ENCODE measurements around the gene MAPK1IP1L. TPM values are rescaled to one million over a fixed set of nuclear protein-coding genes. Genes with fewer than 3 reads are reported as not detected.

The MAPK1IP1L gene
- 97.9 to 107 TPM (median 107 TPM) in 3 replicates for total RNA-seq (2021)
- percentile 98 among the genes with signal in this experiment for Bru-seq, nascent RNA
- long read RNA-seq, experiment 1, partial matches to known transcripts = 39 of 579 reads
- long read RNA-seq, experiment 1, other reads (novel, unspliced or antisense) = 540 of 579 reads
- long read RNA-seq, experiment 2, partial matches to known transcripts = 16 of 138 reads
- long read RNA-seq, experiment 2, other reads (novel, unspliced or antisense) = 122 of 138 reads
- long read RNA-seq, experiment 3, partial matches to known transcripts = 1 of 137 reads
- long read RNA-seq, experiment 3, other reads (novel, unspliced or antisense) = 136 of 137 reads

- POLR2A ChIA-PET = interaction anchor here (0.5 to 3.1 kb wide), 12 partner anchors 10 to 659 kb away, joined by 3 to 44 read pairs (median 4); partner anchors contain the start of genes SOCS4 and WDHD1
- Mint-ChIP-seq H3K4me1 (peaks cover 30% of the 10 kb centered on the region), H3K4me3 (peak within 1 kb of the TSS; percentile 93), H3K36me3 (peaks cover 8% of the 10 kb centered on the region), H3K27ac (peak within 1 kb of the TSS; percentile 100), H3K27me3 (ENCODE audit: low read depth) (no peaks in the 10 kb centered on the region), H3K9me3 (no peaks in the 10 kb centered on the region)
- CTCF ChIA-PET = interaction anchor here (0.5 to 3.1 kb wide), 41 partner anchors 8 to 492 kb away, joined by 3 to 43 read pairs (median 4); partner anchors contain the start of genes SOCS4, TBPL2 and WDHD1
- ATAC-seq (peak; percentile 93), DNase-seq (ENCODE audit: low spot score) (peak; percentile 94)
- peak; percentile 52; the same call in 1 of the 2 replicates for TF ChIP-seq ETV6 (CRISPR knock-in tag; IDR thresholded peaks at IDR 0.05)
- TF ChIP-seq ZNF416 (CRISPR knock-in tag; IDR thresholded peaks at IDR 0.05) = peak; percentile 73; the same call in 1 of the 2 replicates
- TF ChIP-seq MAX (CRISPR knock-in tag; IDR thresholded peaks at IDR 0.05) = peak; percentile 86
- no peak for TF ChIP-seq ATF3 (CRISPR knock-in tag; conservative IDR thresholded peaks at IDR 0.05)
- no peak; the same call in none of the 2 replicates for TF ChIP-seq IRF1 (CRISPR knock-in tag; IDR thresholded peaks at IDR 0.05)
- TF ChIP-seq ZNF317 (CRISPR knock-in tag; IDR thresholded peaks at IDR 0.05; ENCODE audit: borderline replicate concordance, low read depth) = no peak
- TF ChIP-seq ZNF396 (CRISPR knock-in tag; IDR thresholded peaks at IDR 0.05; ENCODE audit: borderline replicate concordance) = no peak
- 0 out of 2 replicates have a peak, but pooled peaks have one; percentile 34 for TF ChIP-seq ZNF423 (CRISPR knock-in tag; IDR thresholded peaks at IDR 0.05)
- TF ChIP-seq ATF6 (CRISPR knock-in tag; IDR thresholded peaks at IDR 0.05) = no peak
- TF ChIP-seq FOXP1 (CRISPR knock-in tag; IDR thresholded peaks at IDR 0.05; ENCODE audit: borderline replicate concordance) = peak; percentile 66; the same call in 1 of the 2 replicates
- 0 out of 2 replicates have a peak, but pooled peaks have one; percentile 22 for TF ChIP-seq USF1 (CRISPR knock-in tag; IDR thresholded peaks at IDR 0.05)
- TF ChIP-seq ATF2 (CRISPR knock-in tag; IDR thresholded peaks at IDR 0.05; ENCODE audit: borderline replicate concordance, low read depth) = no peak
- peak; percentile 79 for TF ChIP-seq CREM (CRISPR knock-in tag; IDR thresholded peaks at IDR 0.05)
- TF ChIP-seq TEAD1 (CRISPR knock-in tag; IDR thresholded peaks at IDR 0.05) = peak; percentile 94
- no peak for TF ChIP-seq MXD4 (CRISPR knock-in tag; IDR thresholded peaks at IDR 0.05; ENCODE audit: borderline replicate concordance)
- TF ChIP-seq JAZF1 (CRISPR knock-in tag; IDR thresholded peaks at IDR 0.05) = no peak
- TF ChIP-seq CREB1 (CRISPR knock-in tag; IDR thresholded peaks at IDR 0.05) = no peak
- TF ChIP-seq KAT7 (CRISPR knock-in tag; IDR thresholded peaks at IDR 0.05; ENCODE audit: borderline replicate concordance) = peak; percentile 97
- no peak; the same call in 1 of the 2 replicates for TF ChIP-seq NFE2L1 (CRISPR knock-in tag; IDR thresholded peaks at IDR 0.05)
- TF ChIP-seq FOXP4 (CRISPR knock-in tag; IDR thresholded peaks at IDR 0.05) = peak; percentile 82
- peak; percentile 72 for TF ChIP-seq SP1 (CRISPR knock-in tag; conservative IDR thresholded peaks at IDR 0.05)
- peak; percentile 74; the same call in 1 of the 2 replicates for TF ChIP-seq MLX (CRISPR knock-in tag; IDR thresholded peaks at IDR 0.05)
- TF ChIP-seq ATF1 (CRISPR knock-in tag; IDR thresholded peaks at IDR 0.05) = 0 out of 2 replicates have a peak, but pooled peaks have one; percentile 1
- peak; percentile 74; the same call in 1 of the 2 replicates for TF ChIP-seq ESRRA (CRISPR knock-in tag; IDR thresholded peaks at IDR 0.05; ENCODE audit: borderline replicate concordance)
- no peak for TF ChIP-seq TEAD4 (CRISPR knock-in tag; IDR thresholded peaks at IDR 0.05)
- TF ChIP-seq ZNF263 (CRISPR knock-in tag; IDR thresholded peaks at IDR 0.05; ENCODE audit: low read depth) = no peak
- TF ChIP-seq NFATC4 (CRISPR knock-in tag; IDR thresholded peaks at IDR 0.05) = no peak
Observed at GRCh38 chr14:55051423-55052268, at the start of gene MAPK1IP1L. Gene MAPK1IP1L (plus strand): TSS chr14:55051647. CDS start chr14:55061684, 10,037 bp downstream.
